GM21576 (cell line): ENCODE measurements around the gene MANF.

Experiments
- ATAC-seq: cut with Tn5 transposase; IDR thresholded peaks from one replicate; pipeline ENCODE4 v1.9.1; 2021; ENCODE audit warnings: mild to moderate bottlenecking, moderate library complexity; ENCODE audit not compliant: unreplicated experiment

Gene MANF

GRCh38 chr3:51389423-51390183 is 4.5 kb downstream of the MANF start:
- no peak for ATAC-seq

DNA sequence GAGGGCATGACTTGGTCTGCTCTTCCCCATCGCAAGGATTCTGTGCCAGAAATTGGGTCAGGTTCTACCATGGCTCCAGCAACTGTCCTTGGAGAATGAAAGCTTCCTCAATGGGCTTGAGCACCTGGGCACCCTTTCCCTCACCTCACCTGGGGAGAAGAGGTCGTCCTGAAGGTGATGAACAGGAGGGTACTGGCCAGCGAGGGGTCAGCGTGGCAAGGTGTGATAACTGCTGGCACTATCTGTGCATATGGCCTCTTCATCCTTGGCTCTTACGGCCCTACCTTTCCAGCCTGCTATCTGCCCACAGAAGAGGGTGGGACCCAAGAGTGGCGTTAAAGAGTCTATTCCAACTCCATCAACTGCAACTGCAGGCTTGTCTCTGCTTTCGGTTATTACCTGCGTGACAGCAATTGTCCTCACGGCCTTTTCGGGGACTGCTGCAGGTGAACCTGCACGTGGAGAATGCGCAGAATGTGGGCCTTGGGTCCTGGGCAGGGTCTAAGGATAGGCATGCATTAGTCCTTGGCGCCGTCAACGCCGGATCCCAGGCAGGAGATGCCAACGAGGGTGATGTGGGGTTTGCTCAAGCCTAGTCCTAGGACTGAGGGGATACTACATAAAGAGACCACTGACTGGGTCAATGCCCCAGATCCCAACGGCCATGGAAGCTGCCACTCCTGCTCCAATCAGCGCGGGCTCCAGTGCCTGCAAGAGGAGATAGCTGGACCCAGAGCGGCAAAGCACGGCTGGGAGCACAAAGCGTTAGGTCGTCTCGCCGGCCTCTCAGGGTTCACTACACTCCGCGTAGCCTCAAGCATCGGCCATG is 5.4 kb downstream of the MANF start:
- no peak for ATAC-seq

- ATAC-seq, result peak; percentile 94
Observed at GRCh38 chr3:51391075-51391565, 6.0 kb downstream of the MANF start, which contains the start of gene RBM15B. RBM15B (plus strand) TSS chr3:51391285; CDS start chr3:51391400, 115 bp downstream.

GRCh38 chr3:51391566-51392354 is 6.7 kb downstream of the MANF start:
- peak; percentile 5 for ATAC-seq

- no peak for ATAC-seq
Observed at GRCh38 chr3:51392355-51393133, 7.5 kb downstream of the MANF start.

- ATAC-seq, result no peak
Observed at GRCh38 chr3:51393134-51393495, 8.0 kb downstream of the MANF start.

- ATAC-seq, result no peak
Observed at GRCh38 chr3:51393564-51393963, 8.5 kb downstream of the MANF start.

- no peak for ATAC-seq
Observed at GRCh38 chr3:51394541-51394940, 9.4 kb downstream of the MANF start.

- ATAC-seq, result no peak
Observed at GRCh38 chr3:51395493-51396213, 10.6 kb downstream of the MANF start.

DNA sequence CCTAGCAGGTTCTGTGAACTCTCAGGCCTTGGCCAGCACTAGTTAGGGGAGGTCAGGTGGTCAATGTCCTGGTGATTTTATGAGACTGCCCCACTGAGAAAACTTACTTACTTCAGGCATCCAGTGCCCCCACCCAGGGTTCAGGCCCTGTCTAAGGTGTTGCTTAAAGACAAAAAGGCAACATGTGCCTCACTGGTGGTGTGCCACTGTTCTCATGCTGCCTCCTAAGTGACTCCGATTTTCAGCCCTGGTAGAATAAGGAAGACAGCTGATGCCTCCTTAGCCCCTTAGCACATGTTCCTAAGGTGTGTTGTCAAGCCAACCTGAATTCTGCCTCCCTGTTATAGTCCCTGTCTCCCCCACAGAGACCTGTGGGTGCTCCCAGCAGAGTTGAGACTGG is 11.3 kb downstream of the MANF start:
- no peak for ATAC-seq

DNA sequence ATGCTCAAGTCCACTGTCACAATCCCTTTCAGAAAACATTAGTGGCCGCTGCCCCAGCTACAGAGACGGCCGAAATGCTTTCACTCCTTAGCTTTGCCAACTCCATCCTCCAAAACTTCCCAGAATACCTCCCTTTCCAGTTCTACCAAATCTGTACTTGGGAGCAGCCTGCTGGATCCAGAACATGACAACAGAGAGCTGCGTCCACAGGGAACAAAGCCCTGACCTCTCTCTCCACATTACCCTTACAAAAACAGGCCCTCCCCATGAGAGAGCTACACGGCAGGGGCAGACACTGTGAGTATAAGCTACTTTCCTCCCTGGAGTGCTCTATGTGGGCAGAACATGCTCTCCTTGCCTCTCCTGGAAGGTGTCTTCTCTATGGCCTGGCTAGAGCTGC is 12.3 kb downstream of the MANF start:
- ATAC-seq, result no peak

DNA sequence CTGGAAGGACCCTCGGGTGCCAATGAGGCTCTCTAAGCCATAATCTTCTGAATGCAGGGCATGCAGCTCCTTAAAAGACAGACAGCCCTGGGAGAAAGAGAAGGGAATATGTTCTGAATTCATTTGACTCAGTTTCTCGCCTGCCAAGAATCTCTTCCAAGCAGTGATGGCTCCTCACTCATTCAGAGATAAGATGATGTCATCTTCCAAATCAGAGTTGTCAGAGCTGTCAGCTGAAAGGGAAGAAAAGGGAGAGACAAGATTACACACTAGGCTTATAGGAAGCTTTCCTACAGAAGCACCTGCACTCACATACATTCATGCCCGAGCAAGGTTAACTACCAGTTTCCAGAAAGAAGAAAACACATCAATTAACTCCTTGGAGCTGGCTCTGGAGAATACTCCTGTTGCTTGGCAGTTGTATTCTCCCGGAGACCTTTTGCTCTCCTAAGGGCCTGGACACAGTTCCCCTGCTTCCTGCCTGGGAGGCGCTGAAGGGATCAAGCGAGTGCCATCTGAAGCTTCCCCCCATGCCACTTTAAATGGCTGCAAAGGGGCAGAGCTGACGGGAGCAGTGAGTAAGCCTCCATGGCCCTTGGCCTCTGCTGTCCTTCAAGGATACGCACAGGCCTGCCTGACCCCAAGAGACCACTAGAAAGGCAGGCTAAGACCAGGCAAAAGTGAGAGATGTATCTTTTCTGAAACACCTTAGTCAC is 13.7 kb downstream of the MANF start:
- ATAC-seq, result no peak

- ATAC-seq, result no peak
Observed at GRCh38 chr3:51400166-51400565, 15.1 kb downstream of the MANF start.

- ATAC-seq, result no peak
Observed at GRCh38 chr3:51401735-51402134, 16.6 kb downstream of the MANF start.

DNA sequence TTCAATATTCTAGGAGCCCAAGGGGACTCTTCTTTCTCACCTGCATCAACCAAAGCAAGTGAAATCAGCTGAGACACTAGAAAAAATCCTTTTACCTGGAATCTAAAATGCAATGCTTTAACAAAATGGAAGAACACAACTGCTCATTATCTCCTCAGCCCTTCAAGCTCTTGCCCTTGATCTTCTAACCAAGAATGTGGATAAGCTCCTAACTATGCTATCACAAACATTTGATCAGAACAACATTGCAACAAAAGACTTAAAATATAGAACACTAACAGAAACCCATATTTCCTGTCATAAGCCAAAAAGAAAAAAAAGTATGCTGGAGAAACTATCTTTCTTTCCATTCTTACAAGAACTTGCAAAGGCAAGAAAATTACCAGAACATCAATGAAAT is 18.6 kb downstream of the MANF start:
- no peak for ATAC-seq

DNA sequence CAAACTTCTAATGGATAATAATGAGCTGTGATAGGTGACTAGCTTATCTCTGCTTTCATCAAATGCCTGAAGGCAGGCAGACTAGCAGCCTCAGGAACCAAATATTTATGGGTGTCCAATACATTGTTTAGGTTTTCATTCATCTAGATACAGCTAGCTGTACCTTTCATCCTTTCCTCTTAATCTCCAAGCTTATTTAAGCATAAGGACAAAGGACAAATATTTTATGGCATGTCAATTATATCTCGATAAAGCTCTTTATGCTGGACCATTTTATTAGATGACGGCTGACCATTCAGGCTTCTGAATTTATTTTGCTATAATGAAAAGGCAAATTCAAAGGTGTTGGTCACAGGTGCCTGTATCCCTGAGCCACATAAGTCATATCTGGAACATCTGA is 22.9 kb downstream of the MANF start:
- ATAC-seq, result no peak

DNA sequence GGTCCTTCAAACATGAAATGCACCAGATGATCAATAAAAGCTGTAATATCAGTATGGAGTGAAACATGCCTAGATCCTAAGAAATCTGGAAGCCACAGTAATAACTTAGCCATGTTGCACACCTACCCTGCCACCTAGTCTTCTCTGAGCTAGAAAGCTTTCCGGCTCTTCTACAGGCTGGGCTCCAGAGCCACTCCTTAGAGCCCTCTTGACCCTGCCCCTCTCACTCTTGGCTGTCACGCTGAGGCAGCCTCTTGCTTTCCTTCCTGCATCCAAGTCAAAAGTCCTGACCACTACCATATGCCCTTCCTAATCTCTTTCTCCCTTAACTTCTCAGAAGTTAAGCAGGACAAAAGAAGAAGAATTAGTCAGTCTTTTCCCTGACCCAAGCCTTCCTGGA is 23.7 kb downstream of the MANF start:
- no peak for ATAC-seq

- ATAC-seq, result no peak
Observed at GRCh38 chr3:51422211-51422610, 37.1 kb downstream of the MANF start.

GRCh38 chr3:51426921-51427320 is 41.8 kb downstream of the MANF start:
- ATAC-seq, result no peak
